Measurements from ENCODE around the gene IFTAP. TPM values are rescaled to one million over a fixed set of nuclear protein-coding genes. Genes with fewer than 3 reads are reported as not detected.
"Not testable (repeated sequence)": the region's sequence is repeated elsewhere in the genome, so short reads cannot be mapped to it uniquely, and the experiment has no call there.

Gene IFTAP
- total RNA-seq, 2 donors from 2014 or later = 18.3 to 41.0 TPM

GRCh38 chr11:36672815-36673450 lies 78.6 kb downstream of the IFTAP start:
- Histone ChIP-seq H3K4me3 (no peak overlapping the region), H3K27me3 (replicated peaks; ENCODE audit: insufficient read depth) (no peaks in the 10 kb centered on the region), H3K4me1 (ENCODE audit: control insufficient read depth in 1 of 2, low read depth in 2 of 2) (no peaks in the 10 kb centered on the region), H3K9me3 (no peaks in the 10 kb centered on the region), H3K27ac (no peak overlapping the region), H3K36me3 (no peaks in the 10 kb centered on the region)
- ATAC-seq (ENCODE audit: insufficient number of reproducible peaks, low FRiP score, low read depth) (no peak), DNase-seq (ENCODE audit: low spot score) (no peak)
- TF ChIP-seq, protein P1, sequence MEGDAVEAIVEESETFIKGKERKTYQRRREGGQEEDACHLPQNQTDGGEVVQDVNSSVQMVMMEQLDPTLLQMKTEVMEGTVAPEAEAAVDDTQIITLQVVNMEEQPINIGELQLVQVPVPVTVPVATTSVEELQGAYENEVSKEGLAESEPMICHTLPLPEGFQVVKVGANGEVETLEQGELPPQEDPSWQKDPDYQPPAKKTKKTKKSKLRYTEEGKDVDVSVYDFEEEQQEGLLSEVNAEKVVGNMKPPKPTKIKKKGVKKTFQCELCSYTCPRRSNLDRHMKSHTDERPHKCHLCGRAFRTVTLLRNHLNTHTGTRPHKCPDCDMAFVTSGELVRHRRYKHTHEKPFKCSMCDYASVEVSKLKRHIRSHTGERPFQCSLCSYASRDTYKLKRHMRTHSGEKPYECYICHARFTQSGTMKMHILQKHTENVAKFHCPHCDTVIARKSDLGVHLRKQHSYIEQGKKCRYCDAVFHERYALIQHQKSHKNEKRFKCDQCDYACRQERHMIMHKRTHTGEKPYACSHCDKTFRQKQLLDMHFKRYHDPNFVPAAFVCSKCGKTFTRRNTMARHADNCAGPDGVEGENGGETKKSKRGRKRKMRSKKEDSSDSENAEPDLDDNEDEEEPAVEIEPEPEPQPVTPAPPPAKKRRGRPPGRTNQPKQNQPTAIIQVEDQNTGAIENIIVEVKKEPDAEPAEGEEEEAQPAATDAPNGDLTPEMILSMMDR (IDR thresholded peaks at IDR 0.05) = peak; percentile 86

DNA sequence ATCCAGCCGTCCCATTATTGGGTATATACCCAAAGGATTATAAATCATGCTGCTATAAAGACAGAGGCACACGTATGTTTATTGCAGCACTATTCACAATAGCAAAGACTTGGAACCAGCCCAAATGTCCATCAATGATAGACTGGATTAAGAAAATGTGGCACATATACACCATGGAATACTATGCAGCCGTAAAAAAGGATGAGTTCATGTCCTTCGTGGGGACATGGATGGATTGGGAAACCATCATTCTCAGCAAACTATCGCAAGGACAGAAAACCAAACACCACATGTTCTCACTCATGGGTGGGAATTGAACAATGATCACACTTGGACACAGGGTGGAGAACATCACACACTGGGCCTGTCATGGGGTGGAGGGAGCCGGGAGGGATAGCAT lies 85.2 kb downstream of the IFTAP start:
- not testable (repeated sequence) for H3K9me3 ChIP-seq; DNase-seq (ENCODE audit: low spot score); ATAC-seq (ENCODE audit: insufficient number of reproducible peaks, low FRiP score, low read depth); H3K27me3 ChIP-seq (replicated peaks; ENCODE audit: insufficient read depth); H3K4me1 ChIP-seq (ENCODE audit: control insufficient read depth in 1 of 2, low read depth in 2 of 2); H3K4me3 ChIP-seq; H3K36me3 ChIP-seq; H3K27ac ChIP-seq

GRCh38 chr11:36683818-36684217 lies 89.5 kb downstream of the IFTAP start:
- H3K4me3 ChIP-seq = no peak overlapping the region
- H3K27ac ChIP-seq = no peak overlapping the region
- TF ChIP-seq, protein P1 (IDR thresholded peaks at IDR 0.05) = no peak
- no peaks in the 10 kb centered on the region for H3K4me1 ChIP-seq (ENCODE audit: control insufficient read depth in 1 of 2, low read depth in 2 of 2)
- no peak for DNase-seq (ENCODE audit: low spot score)
- H3K9me3 ChIP-seq = no peaks in the 10 kb centered on the region
- H3K36me3 ChIP-seq = no peaks in the 10 kb centered on the region
- H3K27me3 ChIP-seq (replicated peaks; ENCODE audit: insufficient read depth) = no peaks in the 10 kb centered on the region
- ATAC-seq (ENCODE audit: insufficient number of reproducible peaks, low FRiP score, low read depth) = no peak

GRCh38 chr11:36684840-36685801 lies 90.8 kb downstream of the IFTAP start:
- H3K4me3 ChIP-seq = no peak overlapping the region
- H3K27me3 ChIP-seq (replicated peaks; ENCODE audit: insufficient read depth) = no peaks in the 10 kb centered on the region
- no peak overlapping the region for H3K27ac ChIP-seq
- no peaks in the 10 kb centered on the region for H3K4me1 ChIP-seq (ENCODE audit: control insufficient read depth in 1 of 2, low read depth in 2 of 2)
- ATAC-seq (ENCODE audit: insufficient number of reproducible peaks, low FRiP score, low read depth) (no peak), DNase-seq (ENCODE audit: low spot score) (no peak)
- TF ChIP-seq, protein P1 (IDR thresholded peaks at IDR 0.05) = no peak
- H3K9me3 ChIP-seq = no peaks in the 10 kb centered on the region
- no peaks in the 10 kb centered on the region for H3K36me3 ChIP-seq

DNA sequence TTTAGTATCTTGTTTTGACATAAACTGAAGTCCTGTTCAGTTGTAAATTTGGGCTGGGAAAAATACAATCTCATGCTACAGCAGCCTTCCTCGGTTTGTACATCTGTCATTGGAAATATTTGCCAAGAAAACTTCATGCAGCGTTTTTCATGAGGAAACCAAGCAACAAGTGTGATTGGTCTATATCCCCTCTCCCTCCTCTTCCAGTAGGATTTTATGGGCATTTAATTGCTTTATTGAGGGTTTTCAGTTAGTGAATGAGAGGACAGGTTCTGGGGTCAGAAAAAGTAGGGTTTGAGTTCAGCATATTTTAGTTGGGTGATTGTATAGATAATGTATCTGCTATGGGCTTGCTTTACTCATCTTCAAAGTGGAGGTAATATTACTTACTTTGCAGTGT lies 93.8 kb downstream of the IFTAP start:
- Histone ChIP-seq H3K4me3 (no peak overlapping the region), H3K36me3 (no peaks in the 10 kb centered on the region), H3K4me1 (ENCODE audit: control insufficient read depth in 1 of 2, low read depth in 2 of 2) (no peaks in the 10 kb centered on the region), H3K27ac (no peak overlapping the region), H3K9me3 (no peaks in the 10 kb centered on the region), H3K27me3 (replicated peaks; ENCODE audit: insufficient read depth) (no peaks in the 10 kb centered on the region)
- TF ChIP-seq, protein P1 (IDR thresholded peaks at IDR 0.05) = no peak
- DNase-seq (ENCODE audit: low spot score) = no peak
- ATAC-seq (ENCODE audit: insufficient number of reproducible peaks, low FRiP score, low read depth) = no peak

Measured in thoracic aorta (tissue), 2 donors.